RWPE2 (cell line): ENCODE measurements around the gene STRIT1.
"Not testable (repeated sequence)": the region's sequence is repeated elsewhere in the genome, so short reads cannot be mapped to it uniquely, and the experiment has no call there.

Experiments
- ATAC-seq: fragments of 200-7000 bp; cut with Tn5 transposase; 3 replicates; pipeline ENCODE4 v1.9.1; 2021; ENCODE audit warnings: low read depth
- DNase-seq: peaks from one replicate; pipeline ENCODE4 v3.0.0-alpha.2; 2020; ENCODE audit warnings: low spot score
- H3K27ac ChIP-seq: fragments of 450-650 bp; 2 replicates; pipeline ENCODE4 v1.5.1; 2017; ENCODE audit warnings: mild to moderate bottlenecking; ENCODE audit not compliant: poor library complexity, severe bottlenecking
- H3K27me3 ChIP-seq: fragments of 250-450 bp; sonication (Bioruptor Pico); 2 replicates; pipeline ENCODE4 v1.5.1; 2021; ENCODE audit warnings: mild to moderate bottlenecking, moderate library complexity; ENCODE audit not compliant: insufficient read depth, poor library complexity, severe bottlenecking
- H3K36me3 ChIP-seq: fragments of 250-450 bp; sonication (Bioruptor Pico); 2 replicates; pipeline ENCODE4 v1.5.1; 2020; ENCODE audit warnings: low read depth, mild to moderate bottlenecking, moderate library complexity
- H3K4me1 ChIP-seq: fragments of 250-450 bp; sonication (Bioruptor Pico); 2 replicates; pipeline ENCODE4 v1.5.1; 2021; ENCODE audit warnings: mild to moderate bottlenecking, moderate library complexity; ENCODE audit not compliant: insufficient read depth, poor library complexity, severe bottlenecking
- H3K4me3 ChIP-seq: fragments of 250-450 bp; sonication (Bioruptor Pico); 2 replicates; pipeline ENCODE4 v1.5.1; 2021; ENCODE audit warnings: mild to moderate bottlenecking, moderate library complexity; ENCODE audit not compliant: severe bottlenecking
- H3K9me3 ChIP-seq: fragments of 250-450 bp; sonication (Bioruptor Pico); 2 replicates; pipeline ENCODE4 v1.5.1; 2021; ENCODE audit warnings: mild to moderate bottlenecking, moderate library complexity; ENCODE audit not compliant: severe bottlenecking
- TF ChIP-seq, protein P1 (sequence below): fragments of 450-650 bp; IDR thresholded peaks from one replicate; pipeline ENCODE4 v1.5.1; 2017; ENCODE audit warnings: mild to moderate bottlenecking, moderate library complexity; ENCODE audit not compliant: poor library complexity, severe bottlenecking

Gene STRIT1

DNA sequence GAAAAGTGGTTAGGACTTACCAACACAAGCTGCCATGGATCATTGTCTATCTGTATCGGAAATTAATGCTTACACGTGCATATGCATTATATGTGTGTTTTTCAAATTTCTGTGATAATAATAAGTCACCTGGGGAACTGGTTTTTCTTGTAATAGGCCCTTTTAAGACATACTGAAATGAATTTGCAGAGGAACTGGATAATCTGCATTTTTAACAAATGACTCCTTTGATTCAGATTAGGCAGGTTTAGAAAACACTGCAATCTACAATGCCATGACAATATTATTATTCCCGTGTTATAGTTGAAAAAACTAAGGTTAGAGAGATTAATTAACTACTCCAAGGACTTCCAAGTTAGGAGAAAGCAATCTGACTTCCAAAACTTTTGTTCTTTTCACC is 23.4 kb downstream of the STRIT1 start:
- DNase-seq (no peak), ATAC-seq (no peak)
- TF ChIP-seq, protein P1, sequence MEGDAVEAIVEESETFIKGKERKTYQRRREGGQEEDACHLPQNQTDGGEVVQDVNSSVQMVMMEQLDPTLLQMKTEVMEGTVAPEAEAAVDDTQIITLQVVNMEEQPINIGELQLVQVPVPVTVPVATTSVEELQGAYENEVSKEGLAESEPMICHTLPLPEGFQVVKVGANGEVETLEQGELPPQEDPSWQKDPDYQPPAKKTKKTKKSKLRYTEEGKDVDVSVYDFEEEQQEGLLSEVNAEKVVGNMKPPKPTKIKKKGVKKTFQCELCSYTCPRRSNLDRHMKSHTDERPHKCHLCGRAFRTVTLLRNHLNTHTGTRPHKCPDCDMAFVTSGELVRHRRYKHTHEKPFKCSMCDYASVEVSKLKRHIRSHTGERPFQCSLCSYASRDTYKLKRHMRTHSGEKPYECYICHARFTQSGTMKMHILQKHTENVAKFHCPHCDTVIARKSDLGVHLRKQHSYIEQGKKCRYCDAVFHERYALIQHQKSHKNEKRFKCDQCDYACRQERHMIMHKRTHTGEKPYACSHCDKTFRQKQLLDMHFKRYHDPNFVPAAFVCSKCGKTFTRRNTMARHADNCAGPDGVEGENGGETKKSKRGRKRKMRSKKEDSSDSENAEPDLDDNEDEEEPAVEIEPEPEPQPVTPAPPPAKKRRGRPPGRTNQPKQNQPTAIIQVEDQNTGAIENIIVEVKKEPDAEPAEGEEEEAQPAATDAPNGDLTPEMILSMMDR = no peak
- H3K27ac ChIP-seq = peak overlapping the region; percentile 41
- no peaks in the 10 kb centered on the region for H3K36me3 ChIP-seq
- no peaks in the 10 kb centered on the region for H3K27me3 ChIP-seq
- H3K4me3 ChIP-seq = no peak overlapping the region
- H3K9me3 ChIP-seq = no peaks in the 10 kb centered on the region
- peaks cover 18% of the 10 kb centered on the region for H3K4me1 ChIP-seq

DNA sequence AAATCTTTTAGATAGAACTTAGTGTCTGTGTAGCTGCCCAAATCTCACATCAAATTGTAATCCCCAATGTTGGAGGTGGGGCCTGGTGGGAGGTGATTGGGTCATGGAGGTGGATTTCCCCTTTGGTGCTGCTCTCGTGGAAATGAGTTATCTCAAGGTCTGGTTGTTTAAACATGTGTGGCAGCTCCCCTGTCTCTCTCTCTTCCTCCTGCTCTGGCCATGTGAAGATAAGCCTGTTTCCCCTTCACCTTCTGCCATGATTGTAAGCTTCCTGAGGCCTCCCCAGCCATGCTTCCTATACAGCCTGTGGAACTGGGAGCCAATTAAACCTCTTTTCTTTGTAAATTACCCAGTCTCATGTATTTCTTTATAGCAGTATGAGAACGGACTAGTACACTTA is 30.6 kb downstream of the STRIT1 start:
- DNase-seq = not testable (repeated sequence)

DNA sequence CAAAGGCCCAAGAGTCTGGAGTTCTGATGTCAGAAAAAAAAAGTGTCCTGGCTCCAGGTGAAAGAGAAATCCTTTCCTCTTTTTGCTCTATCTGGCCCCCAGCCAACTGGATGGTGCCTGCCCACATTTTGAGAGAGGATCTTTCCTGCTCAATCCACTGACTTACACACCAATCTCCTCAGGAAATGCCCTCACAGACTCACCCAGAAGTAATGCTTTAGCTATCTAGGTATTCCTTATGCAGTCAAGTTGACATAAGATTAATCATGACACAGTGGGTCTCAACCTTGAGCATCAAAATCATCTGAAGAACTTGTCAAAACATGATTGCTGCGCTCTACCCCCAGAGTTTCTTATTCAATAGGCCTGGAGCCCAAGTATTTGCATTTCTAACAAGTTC is 31.2 kb downstream of the STRIT1 start:
- Histone ChIP-seq H3K9me3 (no peaks in the 10 kb centered on the region), H3K36me3 (no peaks in the 10 kb centered on the region), H3K4me1 (no peaks in the 10 kb centered on the region), H3K27ac (no peak overlapping the region), H3K4me3 (no peak overlapping the region), H3K27me3 (no peaks in the 10 kb centered on the region)
- TF ChIP-seq, protein P1 = no peak
- peak; percentile 72 for ATAC-seq
- DNase-seq = no peak

More for the DNA sequence above, 30.6 kb downstream of the STRIT1 start:
- not testable (repeated sequence) for H3K9me3 ChIP-seq, H3K4me1 ChIP-seq, H3K27ac ChIP-seq, H3K27me3 ChIP-seq, H3K4me3 ChIP-seq, ATAC-seq, H3K36me3 ChIP-seq

DNA sequence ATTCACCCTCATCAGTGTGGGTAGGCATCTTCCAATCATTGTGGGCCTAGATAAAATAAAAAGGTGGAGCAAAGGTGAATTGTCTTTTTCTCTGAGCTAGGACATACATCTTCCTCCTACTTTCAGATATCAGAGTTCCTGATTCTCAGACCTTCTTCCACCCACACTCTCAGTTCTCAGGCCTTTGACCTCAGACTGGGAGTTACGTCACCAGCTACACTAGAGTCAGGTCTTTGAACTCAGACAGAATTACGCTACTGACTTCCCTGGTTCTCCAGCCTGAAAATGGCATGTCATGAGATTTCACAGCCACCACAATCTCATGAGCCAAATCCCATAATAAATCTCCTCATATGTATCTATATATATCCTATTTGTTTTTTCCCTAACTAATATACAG is 39.0 kb downstream of the STRIT1 start:
- Histone ChIP-seq H3K27me3 (no peaks in the 10 kb centered on the region), H3K9me3 (no peaks in the 10 kb centered on the region), H3K4me1 (no peaks in the 10 kb centered on the region), H3K36me3 (no peaks in the 10 kb centered on the region), H3K27ac (no peak overlapping the region), H3K4me3 (no peak overlapping the region)
- DNase-seq = no peak
- no peak for ATAC-seq
- TF ChIP-seq, protein P1 = no peak

DNA sequence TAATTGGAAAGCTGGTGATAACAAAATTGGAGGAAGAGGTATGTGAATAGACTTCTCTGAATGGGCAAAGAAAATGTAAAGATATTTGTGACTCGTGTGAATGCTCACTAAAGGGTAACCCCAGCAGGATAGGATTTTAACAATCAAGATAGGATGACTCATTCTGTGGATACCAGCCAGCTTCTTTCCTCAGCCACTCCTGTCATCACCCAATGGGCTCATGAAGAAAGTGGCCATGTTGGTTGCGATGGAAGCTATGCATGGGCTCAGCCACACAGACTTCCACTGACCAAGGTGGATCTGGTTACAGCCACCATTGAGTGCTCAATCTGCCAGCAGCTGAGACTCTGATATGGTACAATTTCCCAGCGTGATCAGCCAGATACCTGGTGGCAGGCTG is 40.9 kb downstream of the STRIT1 start:
- H3K27ac ChIP-seq = no peak overlapping the region
- ATAC-seq (0 out of 3 replicates have a peak, but pooled peaks have one; percentile 21), DNase-seq (no peak)
- no peaks in the 10 kb centered on the region for H3K36me3 ChIP-seq
- no peaks in the 10 kb centered on the region for H3K4me1 ChIP-seq
- TF ChIP-seq, protein P1 = no peak
- no peaks in the 10 kb centered on the region for H3K9me3 ChIP-seq
- H3K27me3 ChIP-seq = no peaks in the 10 kb centered on the region
- H3K4me3 ChIP-seq = no peak overlapping the region
